Mucosa of gallbladder (tissue), 1 donor: ENCODE measurements around the gene ARTN. TPM values are rescaled to one million over a fixed set of nuclear protein-coding genes. Genes with fewer than 3 reads are reported as not detected.

Source experiments
- DNase-seq: peaks from one replicate; pipeline ENCODE4 v3.0.0-alpha.2; 2020; ENCODE audit warnings: low spot score
- total RNA-seq: library from RNA; stranded (reverse); gene quantifications from one replicate; pipeline ENCODE4 v1.2.1, GENCODE V29; 2021
- donor health status: DM: no; HTN: no; CAD: no.

Gene ARTN
- total RNA-seq: 2.1 TPM

- DNase-seq: no peak
Measured at GRCh38 chr1:43933386-43934100, at the start of gene ARTN. Gene ARTN (plus strand): TSS chr1:43933801. CDS start chr1:43935657, 1,856 bp downstream.

GRCh38 chr1:43885279-43885801 lies 48.3 kb upstream of the ARTN start:
- DNase-seq: no peak

GRCh38 chr1:43887748-43888147 lies 45.9 kb upstream of the ARTN start:
- DNase-seq: no peak

GRCh38 chr1:43890815-43891214 lies 42.8 kb upstream of the ARTN start:
- DNase-seq: no peak

- DNase-seq: no peak
Measured at GRCh38 chr1:43893006-43893405, 40.6 kb upstream of the ARTN start.

- DNase-seq: no peak
Measured at GRCh38 chr1:43898981-43899380, 34.6 kb upstream of the ARTN start.

- DNase-seq: no peak
Measured at GRCh38 chr1:43900386-43900785, 33.2 kb upstream of the ARTN start.

- no peak for DNase-seq
Measured at GRCh38 chr1:43901196-43901961, 32.2 kb upstream of the ARTN start.

- DNase-seq: no peak
Measured at GRCh38 chr1:43902058-43902831, 31.4 kb upstream of the ARTN start.

GRCh38 chr1:43904660-43905551 lies 28.7 kb upstream of the ARTN start:
- DNase-seq: no peak

- DNase-seq: no peak
Measured at GRCh38 chr1:43908226-43908625, 25.4 kb upstream of the ARTN start.

- DNase-seq: no peak
Measured at GRCh38 chr1:43908858-43909257, 24.7 kb upstream of the ARTN start.

GRCh38 chr1:43910343-43910742 lies 23.3 kb upstream of the ARTN start:
- DNase-seq: no peak

GRCh38 chr1:43912607-43913006 lies 21.0 kb upstream of the ARTN start:
- DNase-seq: no peak

GRCh38 chr1:43913051-43913501 lies 20.5 kb upstream of the ARTN start:
- no peak for DNase-seq

GRCh38 chr1:43913666-43914360 lies 19.8 kb upstream of the ARTN start:
- DNase-seq: no peak

GRCh38 chr1:43914576-43915525 lies 18.8 kb upstream of the ARTN start:
- DNase-seq: no peak

GRCh38 chr1:43919906-43920305 lies 13.7 kb upstream of the ARTN start:
- no peak for DNase-seq

GRCh38 chr1:43921022-43921421 lies 12.6 kb upstream of the ARTN start:
- no peak for DNase-seq
